HepG2 (cell line): ENCODE data around the gene IL24. TPM values are rescaled to one million over a fixed set of nuclear protein-coding genes. Genes with fewer than 3 reads are reported as not detected.

Experiments
- ATAC-seq: fragments of 200-7000 bp; cut with Tn5 transposase; 3 replicates; pipeline ENCODE4 v1.9.1; 2020; ENCODE audit warnings: mild to moderate bottlenecking, moderate library complexity
- BruUV-seq: library from RNA; stranded (reverse); fragments of 400-500 nt; replicated peaks from 2 replicates; lab custom pipeline; 2021; lab: Mats Ljungman, UMichigan
- CTCF ChIA-PET: fragments of 300-600 bp; formaldehyde crosslinking; extraction: SDS; loops from one replicate; lab custom pipeline; 2021; ENCODE audit warnings: low total read pairs, inconsistent platforms, low intra/inter-chr PET ratio; lab: Yijun Ruan, JAX
- POLR2A ChIA-PET: fragments of 350-600 bp; sonication (Branson Sonifier 250); formaldehyde crosslinking; loops from one replicate; lab custom pipeline; 2020; ENCODE audit warnings: antibody characterized with exemption, inconsistent platforms; lab: Yijun Ruan, JAX
- DNase-seq: peaks from one replicate; pipeline ENCODE4 v3.0.0-alpha.2; 2015; ENCODE audit warnings: low spot score
- FAIRE-seq: peaks from 3 replicates; lab custom pipeline; 2011; peaks lifted over from hg19 to GRCh38; lab: Jason Lieb, UNC
- H2AFZ ChIP-seq: one replicate; pipeline ENCODE4 v1.6.1; 2011; ENCODE audit warnings: low read length, inconsistent platforms
- H3K27ac ChIP-seq: fragments of 300-600 bp; 3 replicates; pipeline ENCODE4 v1.8.0; 2011; ENCODE audit warnings: mixed run types, mild to moderate bottlenecking, mixed read lengths, low read length, inconsistent platforms; ENCODE audit not compliant: insufficient read depth; ENCODE audit errors: extremely low read length
- H3K27me3 ChIP-seq, 2 experiments: fragments of 200-600 bp in 1 of 2; 2 replicates in 1 of 2; 3 replicates in 1 of 2; pipeline versions ENCODE4 v1.6.0 to v1.8.0; 2011; ENCODE audit warnings: low read length in 2 of 2, mild to moderate bottlenecking in 2 of 2, moderate library complexity in 2 of 2, inconsistent platforms in 1 of 2; ENCODE audit not compliant: insufficient read depth in 2 of 2, control insufficient read depth in 1 of 2
- H3K36me3 ChIP-seq, 2 experiments: fragments of 200-600 bp in 1 of 2; replicated peaks in 1 of 2; 2 replicates in 1 of 2; 3 replicates in 1 of 2; pipeline versions ENCODE4 v1.5.1 to v1.8.0; 2011; ENCODE audit warnings: low read length in 2 of 2, inconsistent platforms in 1 of 2; ENCODE audit not compliant: insufficient read depth in 2 of 2, control insufficient read depth in 1 of 2
- H3K4me1 ChIP-seq: 2 replicates; pipeline ENCODE4 v1.5.1; 2012; ENCODE audit warnings: low read length, inconsistent platforms; ENCODE audit not compliant: insufficient read depth
- H3K4me2 ChIP-seq: 2 replicates; pipeline ENCODE4 v1.6.0; 2011; ENCODE audit warnings: low read depth, low read length, inconsistent platforms
- H3K4me3 ChIP-seq, 3 experiments: fragments of 200-600 bp in 1 of 3; sonication (generic), shearing (Covaris generic) in 1 of 3; replicated peaks in 1 of 3; 2 replicates each; pipeline ENCODE4 v1.5.1; 2011 to 2016; ENCODE audit warnings: low read length in 3 of 3, inconsistent platforms in 2 of 3, low read depth in 2 of 3, mild to moderate bottlenecking in 2 of 3, control low read depth in 1 of 3, mixed read lengths in 1 of 3; ENCODE audit not compliant: insufficient read depth in 1 of 3
- H3K79me2 ChIP-seq: one replicate; pipeline ENCODE4 v1.6.1; 2011; ENCODE audit warnings: low read length, inconsistent platforms; ENCODE audit not compliant: insufficient read depth
- H3K9ac ChIP-seq: 2 replicates; pipeline ENCODE4 v1.6.0; 2011; ENCODE audit warnings: mild to moderate bottlenecking, low read depth, low read length, inconsistent platforms; ENCODE audit not compliant: insufficient read depth
- H3K9me3 ChIP-seq: 2 replicates; pipeline ENCODE4 v1.5.1; 2012; ENCODE audit warnings: mild to moderate bottlenecking, low read length
- H4K20me1 ChIP-seq: 2 replicates; pipeline ENCODE4 v1.6.0; 2011; ENCODE audit warnings: inconsistent platforms, mild to moderate bottlenecking, low read length, moderate library complexity; ENCODE audit not compliant: insufficient read depth
- ARNTL ChIP-seq: sonication (generic); formaldehyde crosslinking; IDR thresholded peaks from 2 replicates; pipeline ENCODE4 v1.4.0; 2020; ENCODE audit warnings: mild to moderate bottlenecking, missing genetic modification reagents
- CBX1 ChIP-seq: IDR thresholded peaks from one replicate; pipeline ENCODE4 v1.6.1; 2016; ENCODE audit warnings: antibody characterized with exemption, low read depth
- LCORL ChIP-seq, 2 experiments: fragments of 450-650 bp in 1 of 2; sonication (generic) in 1 of 2; formaldehyde crosslinking in 1 of 2; IDR thresholded peaks; 2 replicates each; pipeline versions ENCODE4 v1.5.0 to v1.6.1; 2017 to 2020; ENCODE audit warnings: antibody characterized with exemption in 1 of 2, missing genetic modification reagents in 1 of 2
- ONECUT2 ChIP-seq: sonication (generic); formaldehyde crosslinking; IDR thresholded peaks from 2 replicates; pipeline ENCODE4 v1.4.0; 2020; ENCODE audit warnings: missing genetic modification reagents
- SRSF1 ChIP-seq: fragments of 200-400 bp; formaldehyde crosslinking; optimal IDR thresholded peaks from 2 replicates; pipeline ENCODE3; 2017; ENCODE audit warnings: mild to moderate bottlenecking, low read depth, low read length, moderate library complexity
- ZC3H13 ChIP-seq: sonication (generic); formaldehyde crosslinking; IDR thresholded peaks from 2 replicates; pipeline ENCODE4 v1.8.1; 2023; ENCODE audit warnings: mild to moderate bottlenecking, missing genetic modification reagents, moderate library complexity
- ZNF883 ChIP-seq: sonication (generic); formaldehyde crosslinking; IDR thresholded peaks from 2 replicates; pipeline ENCODE4 v1.5.1; 2020; ENCODE audit warnings: mild to moderate bottlenecking, missing genetic modification reagents; ENCODE audit errors: not compliant biosample characterization
- WGBS: methylation state at CpG from one replicate; pipeline ENCODE4 v1.1.6; 2017; ENCODE audit warnings: low lambda C conversion rate; 5-methylcytosine and 5-hydroxymethylcytosine counted together
- in situ Hi-C: cut with HindIII; loops from 2 replicates; pipeline ENCODE4 v1.10.0; 2017; ENCODE audit warnings: low pct_unique_long_range_greater_than_20kb; ENCODE audit not compliant: extremely low pct_ligation_motif_present
- intact Hi-C: fragments of 100-400 bp; cut with micrococcal nuclease; formaldehyde crosslinking; loops from one replicate; pipeline ENCODE4 v1.10.0; 2022; ENCODE audit not compliant: unreplicated experiment
- polyA plus RNA-seq, 8 experiments: library from polyadenylated mRNA; depleted of rRNA in 3 of 8; stranded (reverse) in 7 of 8; unstranded in 1 of 8; fragments of >200 nt; fragmentation: Illumina TruSeq in 4 of 8; extraction: Trizol in 4 of 8; gene quantifications; 2 replicates each; pipeline versions ENCODE4 v1.2.1 to v1.2.3, GENCODE V29; 2011 to 2016; ENCODE audit warnings: low read depth in 4 of 8, missing spikeins in 1 of 8, mixed read lengths in 1 of 8; ENCODE audit not compliant: insufficient read depth in 1 of 8
- total RNA-seq, 5 experiments: library from RNA; depleted of rRNA; stranded (reverse); fragments of >200 nt; fragmentation: Illumina TruSeq; extraction: Trizol; gene quantifications; 2 replicates each; pipeline ENCODE4 v1.2.3, GENCODE V29; 2016; ENCODE audit warnings: low read depth in 1 of 5
- TF ChIP-seq, protein P1 (sequence below): sonication (generic); formaldehyde crosslinking; IDR thresholded peaks from 2 replicates; pipeline ENCODE4 v1.5.0; 2020; ENCODE audit warnings: mild to moderate bottlenecking, missing genetic modification reagents
- TF ChIP-seq, protein P2 (sequence below): sonication (generic); formaldehyde crosslinking; IDR thresholded peaks from 2 replicates; pipeline ENCODE4 v1.9.0; 2022; ENCODE audit warnings: missing genetic modification reagents, mild to moderate bottlenecking, borderline replicate concordance
- TF ChIP-seq, protein P3 (sequence below): sonication (generic); formaldehyde crosslinking; IDR thresholded peaks from 2 replicates; pipeline ENCODE4 v1.4.0; 2020; ENCODE audit warnings: missing genetic modification reagents, borderline replicate concordance
- TF ChIP-seq, protein P4 (sequence below): IDR thresholded peaks from 2 replicates; pipeline ENCODE4 v1.6.1; 2016; ENCODE audit warnings: mild to moderate bottlenecking

IL24 gene
- total and polyA plus RNA-seq, 2 of the 13 experiments (the other 11 are each of a cell fraction or from before 2014, with no cell fraction given), result not detected

DNA sequence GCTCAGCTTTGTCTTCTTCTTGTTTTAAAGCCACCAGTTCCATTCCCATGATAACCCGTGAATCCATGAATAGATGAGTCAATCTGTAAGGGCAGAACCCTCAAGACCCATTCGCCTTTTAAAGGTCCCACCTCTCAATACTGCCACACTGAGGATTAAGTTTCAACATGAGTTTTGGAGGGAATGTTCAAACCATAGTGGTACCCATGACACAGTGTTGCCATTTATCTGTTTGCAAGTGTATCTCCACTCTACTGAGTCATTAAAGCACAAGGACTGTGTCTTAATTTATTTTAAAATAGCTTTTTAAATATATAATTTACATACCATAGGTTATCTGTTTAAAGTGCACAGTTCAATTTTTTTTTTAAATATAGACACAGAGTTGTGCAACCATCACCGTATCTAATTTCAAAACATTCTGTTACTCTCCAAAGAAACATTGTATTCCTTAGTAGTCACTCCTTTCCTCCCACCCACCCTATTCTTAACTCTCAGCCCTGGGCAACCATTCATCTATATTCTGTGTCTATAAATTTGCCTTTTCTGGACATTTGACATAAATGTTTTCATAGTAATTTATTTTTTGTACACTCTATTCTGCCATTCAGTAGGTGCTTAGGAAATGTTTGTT lies 4.8 kb upstream of the IL24 start:
- H3K9me3 ChIP-seq, result no peaks in the 10 kb centered on the region
- DNase-seq (no peak), FAIRE-seq (no peak), ATAC-seq (no peak)
- H3K79me2 ChIP-seq, result no peaks in the 10 kb centered on the region
- H2AFZ ChIP-seq, result no peak overlapping the region
- no peak overlapping the region for H3K9ac ChIP-seq
- CTCF ChIA-PET, result no interaction called here
- no TSS peak for BruUV-seq
- H3K36me3 ChIP-seq, result no peaks in the 10 kb centered on the region
- in situ Hi-C loops, result no loop called here
- no peak overlapping the region for H3K27ac ChIP-seq
- 4% methylated on average over 3 of the region's 3 CpGs for WGBS
- no peaks in the 10 kb centered on the region for H3K4me1 ChIP-seq
- POLR2A ChIA-PET, result no interaction called here
- H3K4me3 ChIP-seq, result no peak overlapping the region
- H4K20me1 ChIP-seq, result no peaks in the 10 kb centered on the region
- H3K4me2 ChIP-seq, result no peak overlapping the region
- peaks cover 1 to 58% of the 10 kb centered on the region in 2 experiments; a peak in 4 of 5 replicates for H3K27me3 ChIP-seq
- intact Hi-C loops, result no loop called here
- TF ChIP-seq ARNTL (CRISPR knock-in tag), result no peak
- TF ChIP-seq ZC3H13 (CRISPR knock-in tag), result no peak
- TF ChIP-seq, protein P1, sequence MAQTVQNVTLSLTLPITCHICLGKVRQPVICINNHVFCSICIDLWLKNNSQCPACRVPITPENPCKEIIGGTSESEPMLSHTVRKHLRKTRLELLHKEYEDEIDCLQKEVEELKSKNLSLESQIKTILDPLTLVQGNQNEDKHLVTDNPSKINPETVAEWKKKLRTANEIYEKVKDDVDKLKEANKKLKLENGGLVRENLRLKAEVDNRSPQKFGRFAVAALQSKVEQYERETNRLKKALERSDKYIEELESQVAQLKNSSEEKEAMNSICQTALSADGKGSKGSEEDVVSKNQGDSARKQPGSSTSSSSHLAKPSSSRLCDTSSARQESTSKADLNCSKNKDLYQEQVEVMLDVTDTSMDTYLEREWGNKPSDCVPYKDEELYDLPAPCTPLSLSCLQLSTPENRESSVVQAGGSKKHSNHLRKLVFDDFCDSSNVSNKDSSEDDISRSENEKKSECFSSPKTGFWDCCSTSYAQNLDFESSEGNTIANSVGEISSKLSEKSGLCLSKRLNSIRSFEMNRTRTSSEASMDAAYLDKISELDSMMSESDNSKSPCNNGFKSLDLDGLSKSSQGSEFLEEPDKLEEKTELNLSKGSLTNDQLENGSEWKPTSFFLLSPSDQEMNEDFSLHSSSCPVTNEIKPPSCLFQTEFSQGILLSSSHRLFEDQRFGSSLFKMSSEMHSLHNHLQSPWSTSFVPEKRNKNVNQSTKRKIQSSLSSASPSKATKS (CRISPR knock-in tag), result no peak
- no peak for TF ChIP-seq LCORL (IDR thresholded peaks at IDR 0.05)
- no peak for TF ChIP-seq LCORL (CRISPR knock-in tag; IDR thresholded peaks at IDR 0.05)
- TF ChIP-seq, protein P2, sequence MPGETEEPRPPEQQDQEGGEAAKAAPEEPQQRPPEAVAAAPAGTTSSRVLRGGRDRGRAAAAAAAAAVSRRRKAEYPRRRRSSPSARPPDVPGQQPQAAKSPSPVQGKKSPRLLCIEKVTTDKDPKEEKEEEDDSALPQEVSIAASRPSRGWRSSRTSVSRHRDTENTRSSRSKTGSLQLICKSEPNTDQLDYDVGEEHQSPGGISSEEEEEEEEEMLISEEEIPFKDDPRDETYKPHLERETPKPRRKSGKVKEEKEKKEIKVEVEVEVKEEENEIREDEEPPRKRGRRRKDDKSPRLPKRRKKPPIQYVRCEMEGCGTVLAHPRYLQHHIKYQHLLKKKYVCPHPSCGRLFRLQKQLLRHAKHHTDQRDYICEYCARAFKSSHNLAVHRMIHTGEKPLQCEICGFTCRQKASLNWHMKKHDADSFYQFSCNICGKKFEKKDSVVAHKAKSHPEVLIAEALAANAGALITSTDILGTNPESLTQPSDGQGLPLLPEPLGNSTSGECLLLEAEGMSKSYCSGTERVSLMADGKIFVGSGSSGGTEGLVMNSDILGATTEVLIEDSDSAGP, result no peak
- TF ChIP-seq ONECUT2 (CRISPR knock-in tag), result no peak
- TF ChIP-seq SRSF1, result no peak
- TF ChIP-seq, protein P3, sequence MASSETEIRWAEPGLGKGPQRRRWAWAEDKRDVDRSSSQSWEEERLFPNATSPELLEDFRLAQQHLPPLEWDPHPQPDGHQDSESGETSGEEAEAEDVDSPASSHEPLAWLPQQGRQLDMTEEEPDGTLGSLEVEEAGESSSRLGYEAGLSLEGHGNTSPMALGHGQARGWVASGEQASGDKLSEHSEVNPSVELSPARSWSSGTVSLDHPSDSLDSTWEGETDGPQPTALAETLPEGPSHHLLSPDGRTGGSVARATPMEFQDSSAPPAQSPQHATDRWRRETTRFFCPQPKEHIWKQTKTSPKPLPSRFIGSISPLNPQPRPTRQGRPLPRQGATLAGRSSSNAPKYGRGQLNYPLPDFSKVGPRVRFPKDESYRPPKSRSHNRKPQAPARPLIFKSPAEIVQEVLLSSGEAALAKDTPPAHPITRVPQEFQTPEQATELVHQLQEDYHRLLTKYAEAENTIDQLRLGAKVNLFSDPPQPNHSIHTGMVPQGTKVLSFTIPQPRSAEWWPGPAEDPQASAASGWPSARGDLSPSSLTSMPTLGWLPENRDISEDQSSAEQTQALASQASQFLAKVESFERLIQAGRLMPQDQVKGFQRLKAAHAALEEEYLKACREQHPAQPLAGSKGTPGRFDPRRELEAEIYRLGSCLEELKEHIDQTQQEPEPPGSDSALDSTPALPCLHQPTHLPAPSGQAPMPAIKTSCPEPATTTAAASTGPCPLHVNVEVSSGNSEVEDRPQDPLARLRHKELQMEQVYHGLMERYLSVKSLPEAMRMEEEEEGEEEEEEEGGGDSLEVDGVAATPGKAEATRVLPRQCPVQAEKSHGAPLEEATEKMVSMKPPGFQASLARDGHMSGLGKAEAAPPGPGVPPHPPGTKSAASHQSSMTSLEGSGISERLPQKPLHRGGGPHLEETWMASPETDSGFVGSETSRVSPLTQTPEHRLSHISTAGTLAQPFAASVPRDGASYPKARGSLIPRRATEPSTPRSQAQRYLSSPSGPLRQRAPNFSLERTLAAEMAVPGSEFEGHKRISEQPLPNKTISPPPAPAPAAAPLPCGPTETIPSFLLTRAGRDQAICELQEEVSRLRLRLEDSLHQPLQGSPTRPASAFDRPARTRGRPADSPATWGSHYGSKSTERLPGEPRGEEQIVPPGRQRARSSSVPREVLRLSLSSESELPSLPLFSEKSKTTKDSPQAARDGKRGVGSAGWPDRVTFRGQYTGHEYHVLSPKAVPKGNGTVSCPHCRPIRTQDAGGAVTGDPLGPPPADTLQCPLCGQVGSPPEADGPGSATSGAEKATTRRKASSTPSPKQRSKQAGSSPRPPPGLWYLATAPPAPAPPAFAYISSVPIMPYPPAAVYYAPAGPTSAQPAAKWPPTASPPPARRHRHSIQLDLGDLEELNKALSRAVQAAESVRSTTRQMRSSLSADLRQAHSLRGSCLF, result no peak
- TF ChIP-seq ZNF883 (CRISPR knock-in tag), result no peak
- TF ChIP-seq, protein P4, sequence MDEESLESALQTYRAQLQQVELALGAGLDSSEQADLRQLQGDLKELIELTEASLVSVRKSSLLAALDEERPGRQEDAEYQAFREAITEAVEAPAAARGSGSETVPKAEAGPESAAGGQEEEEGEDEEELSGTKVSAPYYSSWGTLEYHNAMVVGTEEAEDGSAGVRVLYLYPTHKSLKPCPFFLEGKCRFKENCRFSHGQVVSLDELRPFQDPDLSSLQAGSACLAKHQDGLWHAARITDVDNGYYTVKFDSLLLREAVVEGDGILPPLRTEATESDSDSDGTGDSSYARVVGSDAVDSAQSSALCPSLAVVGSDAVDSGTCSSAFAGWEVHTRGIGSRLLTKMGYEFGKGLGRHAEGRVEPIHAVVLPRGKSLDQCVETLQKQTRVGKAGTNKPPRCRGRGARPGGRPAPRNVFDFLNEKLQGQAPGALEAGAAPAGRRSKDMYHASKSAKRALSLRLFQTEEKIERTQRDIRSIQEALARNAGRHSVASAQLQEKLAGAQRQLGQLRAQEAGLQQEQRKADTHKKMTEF (CRISPR knock-in tag), result no peak
- TF ChIP-seq CBX1, result no peak
